Measurements from ENCODE around the gene COLEC12. TPM values are rescaled to one million over a fixed set of nuclear protein-coding genes. Genes with fewer than 3 reads are reported as not detected.

Gene COLEC12
- total and polyA plus RNA-seq, 10 of the 15 experiments (the other 5 are each of a cell fraction or from before 2014, with no cell fraction given): 0.04 to 0.05 TPM; not detected in 8

DNA sequence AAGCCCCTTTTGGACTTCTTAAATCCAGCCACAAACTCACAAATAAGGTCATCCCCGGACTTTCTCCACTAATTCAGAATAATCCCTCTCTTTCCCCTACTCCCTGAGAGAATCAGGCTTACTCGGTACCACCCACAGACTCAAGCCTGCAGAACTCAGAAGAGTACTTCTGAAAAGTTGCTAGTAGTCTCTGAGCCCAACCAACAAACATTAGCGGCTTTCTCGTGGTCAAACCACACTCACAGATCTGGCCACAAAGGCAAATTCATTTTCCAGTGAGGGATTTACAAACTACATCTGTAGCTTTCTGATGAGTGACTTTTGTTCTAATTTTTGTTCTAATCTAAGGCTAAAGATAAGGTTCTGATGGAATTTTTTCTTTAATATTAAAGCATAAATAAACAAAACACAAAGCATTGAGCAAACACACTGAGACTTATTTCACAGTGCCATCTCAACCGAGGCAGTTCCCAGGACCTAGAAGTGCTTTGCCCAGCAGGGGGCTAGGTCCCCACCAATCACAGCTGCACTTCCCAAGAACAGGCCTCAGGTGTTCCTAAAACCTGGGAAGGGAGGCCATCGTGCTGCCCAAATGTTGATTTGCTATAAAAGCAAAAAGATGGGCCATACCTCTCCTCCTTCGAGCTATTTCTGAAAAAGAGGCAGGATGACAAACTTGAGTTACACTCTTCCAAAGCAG is 110.7 kb downstream of the COLEC12 start:
- no peak for ATAC-seq
- TF ChIP-seq RUNX3 (IDR thresholded peaks at IDR 0.05; ENCODE audit: low read length): peak; percentile 47; the same call in 1 of the 2 replicates
- TF ChIP-seq TCF7 (IDR thresholded peaks at IDR 0.05; ENCODE audit: borderline replicate concordance): no peak
- TF ChIP-seq YBX1 (IDR thresholded peaks at IDR 0.05): no peak
- TF ChIP-seq RELA (IDR thresholded peaks at IDR 0.05; ENCODE audit: borderline replicate concordance, partially characterized antibody): no peak
- TF ChIP-seq MXI1 (IDR thresholded peaks at IDR 0.05; ENCODE audit: low read depth, low read length): no peak
- TF ChIP-seq SIX5 (IDR thresholded peaks at IDR 0.05; ENCODE audit: low read depth, low read length, severe bottlenecking): no peak
- Histone ChIP-seq H3K9ac (ENCODE audit: control insufficient read depth, insufficient read depth, low read length) (no peak overlapping the region), H3K36me3 (ENCODE audit: control insufficient read depth in 2 of 2, insufficient read depth in 2 of 2, low read length in 1 of 2) (no peaks in the 10 kb centered on the region), H3K9me3 (replicated peaks; ENCODE audit: control insufficient read depth, insufficient read depth, low read length) (no peaks in the 10 kb centered on the region), H3K27me3 (replicated peaks in 1 of 2; ENCODE audit: control insufficient read depth in 2 of 2, insufficient read depth in 2 of 2, low read length in 1 of 2) (no peaks in the 10 kb centered on the region; a peak in 1 of 4 replicates), H3K4me2 (ENCODE audit: control insufficient read depth, insufficient read depth) (no peak overlapping the region), H3K4me3 (no peak overlapping the region), H3K4me1 (ENCODE audit: control insufficient read depth, insufficient read depth, low read length) (no peaks in the 10 kb centered on the region), H4K20me1 (ENCODE audit: control insufficient read depth, insufficient read depth) (no peaks in the 10 kb centered on the region), H3K27ac (ENCODE audit: control insufficient read depth, insufficient read depth) (no peak overlapping the region), H3K79me2 (ENCODE audit: control insufficient read depth, insufficient read depth, low read length) (no peaks in the 10 kb centered on the region), H2AFZ (ENCODE audit: control insufficient read depth, low read depth, low read length) (no peak overlapping the region)
- no TSS peak for BruUV-seq (replicated peaks)
- CTCF ChIA-PET: no interaction called here
- no peak for FAIRE-seq
- DNase-seq (ENCODE audit: low read depth, low spot score): peak; percentile 11
- RAD21 ChIA-PET (ENCODE audit: unreplicated experiment): no interaction called here
- intact Hi-C loops (cut with micrococcal nuclease; ENCODE audit: unreplicated experiment): no loop called here
- SMC1A ChIA-PET (ENCODE audit: uncharacterized antibody, unreplicated experiment): no interaction called here
- POLR2A ChIA-PET: no interaction called here
- 9% methylated on average over 7 of the region's 7 CpGs for whole genome bisulfite sequencing (ENCODE audit: insufficient coverage, insufficient replicate concordance, low lambda C conversion rate, missing lambda C conversion rate)
- in situ Hi-C loops (cut with MboI): no loop called here

DNA sequence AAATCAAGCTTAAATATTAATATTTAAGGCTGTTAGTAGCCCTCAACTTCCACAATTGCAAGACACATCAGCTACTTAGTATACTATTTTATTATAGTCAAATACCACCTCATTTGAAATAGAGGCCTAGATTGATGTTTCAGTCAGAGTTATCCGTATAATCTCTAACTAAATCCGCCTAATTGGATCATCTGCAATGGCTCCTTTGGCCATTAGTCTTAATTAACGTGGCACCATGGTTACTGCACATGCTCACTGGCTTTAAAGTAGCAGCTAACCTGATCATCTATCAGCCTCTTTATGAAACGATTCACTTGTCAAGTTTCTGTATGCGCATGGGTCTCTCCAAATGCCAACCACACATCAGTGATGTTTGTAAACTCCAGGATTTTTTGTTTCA is 112.3 kb downstream of the COLEC12 start:
- ATAC-seq (no peak), FAIRE-seq (peak; percentile 27), DNase-seq (ENCODE audit: low read depth, low spot score) (no peak)
- H3K36me3 ChIP-seq (ENCODE audit: control insufficient read depth in 2 of 2, insufficient read depth in 2 of 2, low read length in 1 of 2): no peaks in the 10 kb centered on the region
- no peak overlapping the region for H3K27ac ChIP-seq (ENCODE audit: control insufficient read depth, insufficient read depth)
- SMC1A ChIA-PET (ENCODE audit: uncharacterized antibody, unreplicated experiment): interaction anchor here (1.2 kb wide), 1 partner anchor 9 kb away, joined by 3 read pairs; no protein-coding TSS in a partner anchor
- 49% methylated on average over 5 of the region's 5 CpGs for WGBS (ENCODE audit: insufficient coverage, insufficient replicate concordance, low lambda C conversion rate, missing lambda C conversion rate)
- H3K27me3 ChIP-seq (replicated peaks in 1 of 2; ENCODE audit: control insufficient read depth in 2 of 2, insufficient read depth in 2 of 2, low read length in 1 of 2): peaks cover 0 to 3% of the 10 kb centered on the region in 2 experiments; a peak in 1 of 4 replicates
- H3K4me1 ChIP-seq (ENCODE audit: control insufficient read depth, insufficient read depth, low read length): no peaks in the 10 kb centered on the region
- RAD21 ChIA-PET (ENCODE audit: unreplicated experiment): no interaction called here
- H3K4me2 ChIP-seq (ENCODE audit: control insufficient read depth, insufficient read depth): no peak overlapping the region
- no TSS peak for BruUV-seq (replicated peaks)
- H3K4me3 ChIP-seq: no peak overlapping the region
- POLR2A ChIA-PET: interaction anchor here (1.0 kb wide), 1 partner anchor 11 kb away, joined by 3 read pairs; no protein-coding TSS in a partner anchor
- intact Hi-C loops (cut with micrococcal nuclease; ENCODE audit: unreplicated experiment) (no loop called here), in situ Hi-C loops (cut with MboI) (no loop called here)
- no peaks in the 10 kb centered on the region for H4K20me1 ChIP-seq (ENCODE audit: control insufficient read depth, insufficient read depth)
- no peak overlapping the region for H3K9ac ChIP-seq (ENCODE audit: control insufficient read depth, insufficient read depth, low read length)
- H3K79me2 ChIP-seq (ENCODE audit: control insufficient read depth, insufficient read depth, low read length): no peaks in the 10 kb centered on the region
- CTCF ChIA-PET: interaction anchor here (0.9 kb wide), 1 partner anchor 21 kb away, joined by 3 read pairs; no protein-coding TSS in a partner anchor
- no peaks in the 10 kb centered on the region for H3K9me3 ChIP-seq (replicated peaks; ENCODE audit: control insufficient read depth, insufficient read depth, low read length)
- no peak overlapping the region for H2AFZ ChIP-seq (ENCODE audit: control insufficient read depth, low read depth, low read length)
- no peak for TF ChIP-seq KLF5 (IDR thresholded peaks at IDR 0.05; ENCODE audit: partially characterized antibody)
- TF ChIP-seq RAD21 (IDR thresholded peaks at IDR 0.05; ENCODE audit: insufficient read depth, low read depth, low read length): no peak
- no peak for TF ChIP-seq SPI1 (IDR thresholded peaks at IDR 0.05; ENCODE audit: borderline replicate concordance, insufficient read depth, low read depth, low read length)
- no peak for TF ChIP-seq IKZF2 (IDR thresholded peaks at IDR 0.05)
- no peak for TF ChIP-seq MTA2 (IDR thresholded peaks at IDR 0.05; ENCODE audit: low read depth)
- TF ChIP-seq, protein P1, sequence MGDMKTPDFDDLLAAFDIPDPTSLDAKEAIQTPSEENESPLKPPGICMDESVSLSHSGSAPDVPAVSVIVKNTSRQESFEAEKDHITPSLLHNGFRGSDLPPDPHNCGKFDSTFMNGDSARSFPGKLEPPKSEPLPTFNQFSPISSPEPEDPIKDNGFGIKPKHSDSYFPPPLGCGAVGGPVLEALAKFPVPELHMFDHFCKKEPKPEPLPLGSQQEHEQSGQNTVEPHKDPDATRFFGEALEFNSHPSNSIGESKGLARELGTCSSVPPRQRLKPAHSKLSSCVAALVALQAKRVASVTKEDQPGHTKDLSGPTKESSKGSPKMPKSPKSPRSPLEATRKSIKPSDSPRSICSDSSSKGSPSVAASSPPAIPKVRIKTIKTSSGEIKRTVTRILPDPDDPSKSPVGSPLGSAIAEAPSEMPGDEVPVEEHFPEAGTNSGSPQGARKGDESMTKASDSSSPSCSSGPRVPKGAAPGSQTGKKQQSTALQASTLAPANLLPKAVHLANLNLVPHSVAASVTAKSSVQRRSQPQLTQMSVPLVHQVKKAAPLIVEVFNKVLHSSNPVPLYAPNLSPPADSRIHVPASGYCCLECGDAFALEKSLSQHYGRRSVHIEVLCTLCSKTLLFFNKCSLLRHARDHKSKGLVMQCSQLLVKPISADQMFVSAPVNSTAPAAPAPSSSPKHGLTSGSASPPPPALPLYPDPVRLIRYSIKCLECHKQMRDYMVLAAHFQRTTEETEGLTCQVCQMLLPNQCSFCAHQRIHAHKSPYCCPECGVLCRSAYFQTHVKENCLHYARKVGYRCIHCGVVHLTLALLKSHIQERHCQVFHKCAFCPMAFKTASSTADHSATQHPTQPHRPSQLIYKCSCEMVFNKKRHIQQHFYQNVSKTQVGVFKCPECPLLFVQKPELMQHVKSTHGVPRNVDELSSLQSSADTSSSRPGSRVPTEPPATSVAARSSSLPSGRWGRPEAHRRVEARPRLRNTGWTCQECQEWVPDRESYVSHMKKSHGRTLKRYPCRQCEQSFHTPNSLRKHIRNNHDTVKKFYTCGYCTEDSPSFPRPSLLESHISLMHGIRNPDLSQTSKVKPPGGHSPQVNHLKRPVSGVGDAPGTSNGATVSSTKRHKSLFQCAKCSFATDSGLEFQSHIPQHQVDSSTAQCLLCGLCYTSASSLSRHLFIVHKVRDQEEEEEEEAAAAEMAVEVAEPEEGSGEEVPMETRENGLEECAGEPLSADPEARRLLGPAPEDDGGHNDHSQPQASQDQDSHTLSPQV (IDR thresholded peaks at IDR 0.05): no peak
- TF ChIP-seq, protein P2, sequence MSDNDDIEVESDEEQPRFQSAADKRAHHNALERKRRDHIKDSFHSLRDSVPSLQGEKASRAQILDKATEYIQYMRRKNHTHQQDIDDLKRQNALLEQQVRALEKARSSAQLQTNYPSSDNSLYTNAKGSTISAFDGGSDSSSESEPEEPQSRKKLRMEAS (IDR thresholded peaks at IDR 0.05; ENCODE audit: low read depth, low read length): no peak
- no peak for TF ChIP-seq RAD51 (IDR thresholded peaks at IDR 0.05)

Measured in GM12878 (cell line).